ENCODE data around the gene MRPL28.

Gene MRPL28

DNA sequence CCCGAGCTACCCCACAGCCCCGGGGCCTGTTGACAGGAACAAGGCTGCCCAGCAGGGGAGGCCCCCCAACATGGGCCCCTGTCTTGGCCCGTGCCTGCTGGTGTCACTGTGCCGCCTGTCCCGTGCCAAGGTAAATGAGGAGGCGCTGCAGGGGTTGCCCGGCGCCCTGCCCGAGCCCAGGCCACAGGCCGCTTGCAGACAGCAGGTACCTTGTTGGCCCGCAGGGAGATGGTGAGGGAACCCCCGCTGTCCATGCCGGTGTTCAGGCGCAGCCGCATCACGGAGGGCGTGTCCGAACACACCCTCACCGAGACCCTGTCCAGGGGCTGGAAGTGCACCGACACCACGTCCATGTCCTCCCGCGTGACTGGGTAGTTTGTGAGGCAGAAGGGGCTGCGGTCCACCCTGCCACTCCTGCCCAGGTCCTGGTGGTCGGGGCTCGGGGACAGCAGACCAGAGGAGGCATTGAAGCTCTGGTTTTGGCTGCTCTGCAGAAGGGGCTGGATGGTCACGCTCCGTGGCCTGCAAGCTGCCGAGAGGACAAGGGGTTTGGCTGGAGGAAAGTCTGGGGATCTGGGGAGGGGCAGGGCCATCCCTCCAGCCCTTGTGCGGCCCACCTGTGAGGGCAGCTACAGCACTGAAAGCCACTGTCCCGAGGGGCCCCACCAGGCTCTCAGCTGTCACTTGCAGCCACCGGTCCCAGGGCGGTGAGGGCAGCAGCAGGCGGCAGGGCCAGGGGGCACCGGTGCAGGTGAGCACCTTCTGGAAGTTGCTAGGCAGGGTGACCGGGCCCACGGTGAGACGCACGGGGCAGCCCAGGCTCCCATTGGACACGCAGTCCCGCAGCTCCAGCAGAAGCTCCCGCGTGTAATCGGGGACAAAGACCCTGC is 5.8 kb upstream of the MRPL28 start:
- Histone ChIP-seq H2AFZ (ENCODE audit: low read depth, low read length, severe bottlenecking) (no peak overlapping the region), H3F3A (ENCODE audit: insufficient read depth) (no peaks in the 10 kb centered on the region), H3K4me3 (ENCODE audit: insufficient read depth, low read length, poor library complexity, severe bottlenecking) (no peak overlapping the region), H3K27me3 (ENCODE audit: low read length) (no peaks in the 10 kb centered on the region), H4K20me1 (ENCODE audit: low read depth, low read length) (no peaks in the 10 kb centered on the region), H3K4me2 (ENCODE audit: low read depth, low read length, poor library complexity, severe bottlenecking) (no peak overlapping the region), H3K9me2 (replicated peaks; ENCODE audit: insufficient read depth, low read length) (no peaks in the 10 kb centered on the region), H3K27ac (ENCODE audit: low read depth, low read length) (no peak overlapping the region), H3K9ac (ENCODE audit: low read length) (no peak overlapping the region), H3K79me2 (ENCODE audit: insufficient read depth, low read length) (peaks cover 3% of the 10 kb centered on the region; the same call in 1 of the 2 replicates), H3K9me3 (ENCODE audit: insufficient read depth, low read length) (no peaks in the 10 kb centered on the region), H3K36me3 (ENCODE audit: low read length) (no peaks in the 10 kb centered on the region)
- no peak for TF ChIP-seq EZH2phosphoT487 (conservative IDR thresholded peaks at IDR 0.05; ENCODE audit: low read length)
- TF ChIP-seq, protein P1, sequence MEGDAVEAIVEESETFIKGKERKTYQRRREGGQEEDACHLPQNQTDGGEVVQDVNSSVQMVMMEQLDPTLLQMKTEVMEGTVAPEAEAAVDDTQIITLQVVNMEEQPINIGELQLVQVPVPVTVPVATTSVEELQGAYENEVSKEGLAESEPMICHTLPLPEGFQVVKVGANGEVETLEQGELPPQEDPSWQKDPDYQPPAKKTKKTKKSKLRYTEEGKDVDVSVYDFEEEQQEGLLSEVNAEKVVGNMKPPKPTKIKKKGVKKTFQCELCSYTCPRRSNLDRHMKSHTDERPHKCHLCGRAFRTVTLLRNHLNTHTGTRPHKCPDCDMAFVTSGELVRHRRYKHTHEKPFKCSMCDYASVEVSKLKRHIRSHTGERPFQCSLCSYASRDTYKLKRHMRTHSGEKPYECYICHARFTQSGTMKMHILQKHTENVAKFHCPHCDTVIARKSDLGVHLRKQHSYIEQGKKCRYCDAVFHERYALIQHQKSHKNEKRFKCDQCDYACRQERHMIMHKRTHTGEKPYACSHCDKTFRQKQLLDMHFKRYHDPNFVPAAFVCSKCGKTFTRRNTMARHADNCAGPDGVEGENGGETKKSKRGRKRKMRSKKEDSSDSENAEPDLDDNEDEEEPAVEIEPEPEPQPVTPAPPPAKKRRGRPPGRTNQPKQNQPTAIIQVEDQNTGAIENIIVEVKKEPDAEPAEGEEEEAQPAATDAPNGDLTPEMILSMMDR (IDR thresholded peaks at IDR 0.05; ENCODE audit: insufficient read depth, low read length, poor library complexity, severe bottlenecking), result no peak

DNA sequence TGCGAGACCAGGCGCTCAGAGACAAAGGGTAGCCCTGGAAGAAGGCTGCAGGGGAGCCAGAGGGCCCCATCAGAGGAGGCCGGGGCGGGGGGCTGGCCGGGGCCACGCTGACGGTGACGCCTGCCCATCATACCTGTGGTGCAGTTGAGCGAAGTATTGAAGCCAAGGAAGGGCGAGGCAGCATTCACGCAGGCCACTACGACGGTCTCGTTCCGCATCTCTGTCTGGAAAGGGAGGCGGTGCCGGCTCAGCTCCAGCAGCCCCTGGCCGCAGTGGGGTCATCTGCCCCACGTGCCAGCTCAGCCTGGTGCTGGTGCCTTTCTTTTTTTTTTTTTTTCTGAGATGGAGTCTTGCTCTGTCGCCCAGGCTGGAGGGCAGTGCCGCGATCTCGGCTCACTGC is 4.9 kb upstream of the MRPL28 start:
- H3K36me3 ChIP-seq (ENCODE audit: low read length), result no peaks in the 10 kb centered on the region
- no peaks in the 10 kb centered on the region for H3K27me3 ChIP-seq (ENCODE audit: low read length)
- H3K4me2 ChIP-seq (ENCODE audit: low read depth, low read length, poor library complexity, severe bottlenecking), result no peak overlapping the region
- H3K9ac ChIP-seq (ENCODE audit: low read length), result no peak overlapping the region
- no peaks in the 10 kb centered on the region for H3K9me2 ChIP-seq (replicated peaks; ENCODE audit: insufficient read depth, low read length)
- TF ChIP-seq EZH2phosphoT487 (conservative IDR thresholded peaks at IDR 0.05; ENCODE audit: low read length), result no peak
- TF ChIP-seq, protein P1 (IDR thresholded peaks at IDR 0.05; ENCODE audit: insufficient read depth, low read length, poor library complexity, severe bottlenecking), result no peak
- H3F3A ChIP-seq (ENCODE audit: insufficient read depth), result 0 out of 2 replicates have a peak, but pooled peaks cover 4% of the 10 kb centered on the region
- H4K20me1 ChIP-seq (ENCODE audit: low read depth, low read length), result no peaks in the 10 kb centered on the region
- no peak overlapping the region for H2AFZ ChIP-seq (ENCODE audit: low read depth, low read length, severe bottlenecking)
- no peaks in the 10 kb centered on the region for H3K9me3 ChIP-seq (ENCODE audit: insufficient read depth, low read length)
- H3K79me2 ChIP-seq (ENCODE audit: insufficient read depth, low read length), result peaks cover 3% of the 10 kb centered on the region; the same call in 1 of the 2 replicates
- no peak overlapping the region for H3K4me3 ChIP-seq (ENCODE audit: insufficient read depth, low read length, poor library complexity, severe bottlenecking)
- H3K27ac ChIP-seq (ENCODE audit: low read depth, low read length), result no peak overlapping the region

DNA sequence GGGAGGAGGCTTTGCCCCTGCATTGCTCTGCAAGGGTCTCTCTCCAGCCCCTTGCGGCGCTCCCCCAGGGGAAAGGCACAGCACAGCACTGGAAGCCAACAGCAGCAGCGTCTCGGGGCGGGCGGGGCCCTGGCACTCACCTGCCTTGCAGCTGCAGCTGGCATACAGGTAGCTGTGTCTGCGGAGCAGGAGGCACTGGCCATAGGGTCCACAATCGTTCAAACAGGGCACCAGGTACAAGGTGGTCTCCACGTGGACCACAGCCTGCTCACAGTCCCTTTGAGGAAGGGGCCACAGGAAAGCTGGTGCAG is 4.2 kb upstream of the MRPL28 start:
- Histone ChIP-seq H2AFZ (ENCODE audit: low read depth, low read length, severe bottlenecking) (no peak overlapping the region), H3K4me2 (ENCODE audit: low read depth, low read length, poor library complexity, severe bottlenecking) (no peak overlapping the region), H3K36me3 (ENCODE audit: low read length) (no peaks in the 10 kb centered on the region), H3K27ac (ENCODE audit: low read depth, low read length) (no peak overlapping the region), H3K27me3 (ENCODE audit: low read length) (no peaks in the 10 kb centered on the region), H4K20me1 (ENCODE audit: low read depth, low read length) (no peaks in the 10 kb centered on the region), H3K9me2 (replicated peaks; ENCODE audit: insufficient read depth, low read length) (no peaks in the 10 kb centered on the region), H3K4me3 (ENCODE audit: insufficient read depth, low read length, poor library complexity, severe bottlenecking) (no peak overlapping the region), H3K79me2 (ENCODE audit: insufficient read depth, low read length) (peaks cover 3% of the 10 kb centered on the region; the same call in 1 of the 2 replicates), H3F3A (ENCODE audit: insufficient read depth) (0 out of 2 replicates have a peak, but pooled peaks cover 4% of the 10 kb centered on the region), H3K9ac (ENCODE audit: low read length) (no peak overlapping the region), H3K9me3 (ENCODE audit: insufficient read depth, low read length) (no peaks in the 10 kb centered on the region)
- no peak for TF ChIP-seq EZH2phosphoT487 (conservative IDR thresholded peaks at IDR 0.05; ENCODE audit: low read length)
- TF ChIP-seq, protein P1 (IDR thresholded peaks at IDR 0.05; ENCODE audit: insufficient read depth, low read length, poor library complexity, severe bottlenecking), result no peak
